Embryonic facial prominence (tissue), 1 donor: ENCODE measurements around the gene TJP1.
"Not testable (repeated sequence)": the region's sequence is repeated elsewhere in the genome, so short reads cannot be mapped to it uniquely, and the experiment has no call there.

Experiments used
- DNase-seq: peaks from one replicate; pipeline ENCODE4 v3.0.0-alpha.2; 2016; ENCODE audit errors: extremely low spot score

Gene TJP1

GRCh38 chr15:29704950-29705597 lies 117.2 kb downstream of the TJP1 start:
- no peak for DNase-seq

GRCh38 chr15:29701151-29701550 lies 121.1 kb downstream of the TJP1 start:
- DNase-seq: no peak

DNA sequence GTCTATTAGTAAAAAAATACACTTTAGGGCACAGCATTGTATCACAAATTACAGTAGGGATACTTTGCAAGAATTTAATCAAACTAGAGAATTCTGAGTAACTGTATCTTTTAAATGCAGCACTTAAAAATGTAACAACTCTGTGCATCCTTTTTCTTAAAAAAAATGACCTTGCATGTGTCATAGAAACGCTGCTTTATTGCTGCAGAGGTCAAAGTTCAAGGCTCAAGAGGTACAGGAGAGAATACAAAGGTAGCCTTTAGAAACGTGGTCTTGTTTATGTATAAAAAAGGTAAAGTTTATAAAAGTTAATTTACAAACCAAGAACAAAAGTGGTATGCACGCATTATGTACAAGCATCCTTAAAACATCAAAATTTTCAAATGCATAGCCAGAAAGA lies 122.0 kb downstream of the TJP1 start:
- no peak for DNase-seq

- DNase-seq: no peak
Observed at GRCh38 chr15:29699791-29700190, 122.5 kb downstream of the TJP1 start.

- DNase-seq: no peak
Observed at GRCh38 chr15:29698030-29698701, 124.1 kb downstream of the TJP1 start.

GRCh38 chr15:29696950-29697738 lies 125.1 kb downstream of the TJP1 start:
- DNase-seq: no peak

GRCh38 chr15:29696506-29696905 lies 125.8 kb downstream of the TJP1 start:
- DNase-seq: not testable (repeated sequence)

GRCh38 chr15:29695489-29696167 lies 126.6 kb downstream of the TJP1 start:
- no peak for DNase-seq

GRCh38 chr15:29693225-29693624 lies 129.0 kb downstream of the TJP1 start:
- DNase-seq: no peak

DNA sequence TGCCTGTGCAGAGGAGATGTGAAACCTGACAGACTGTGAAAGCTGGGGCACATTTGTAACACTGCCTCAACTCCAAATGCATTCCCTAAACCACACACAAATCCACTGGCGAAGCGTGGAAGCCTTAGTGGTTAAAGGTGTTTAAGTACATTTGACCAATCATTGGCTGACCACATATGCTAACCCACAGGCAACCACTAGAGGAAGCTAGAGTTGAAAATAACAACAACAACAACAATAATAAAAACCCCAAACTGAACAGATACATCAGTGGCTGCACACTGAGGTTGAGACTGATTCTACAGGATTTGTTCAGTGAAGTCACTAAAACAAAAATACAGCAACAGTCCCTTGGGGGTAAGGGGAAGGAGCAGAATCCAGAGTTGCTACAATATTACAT lies 129.7 kb downstream of the TJP1 start:
- DNase-seq: no peak

DNA sequence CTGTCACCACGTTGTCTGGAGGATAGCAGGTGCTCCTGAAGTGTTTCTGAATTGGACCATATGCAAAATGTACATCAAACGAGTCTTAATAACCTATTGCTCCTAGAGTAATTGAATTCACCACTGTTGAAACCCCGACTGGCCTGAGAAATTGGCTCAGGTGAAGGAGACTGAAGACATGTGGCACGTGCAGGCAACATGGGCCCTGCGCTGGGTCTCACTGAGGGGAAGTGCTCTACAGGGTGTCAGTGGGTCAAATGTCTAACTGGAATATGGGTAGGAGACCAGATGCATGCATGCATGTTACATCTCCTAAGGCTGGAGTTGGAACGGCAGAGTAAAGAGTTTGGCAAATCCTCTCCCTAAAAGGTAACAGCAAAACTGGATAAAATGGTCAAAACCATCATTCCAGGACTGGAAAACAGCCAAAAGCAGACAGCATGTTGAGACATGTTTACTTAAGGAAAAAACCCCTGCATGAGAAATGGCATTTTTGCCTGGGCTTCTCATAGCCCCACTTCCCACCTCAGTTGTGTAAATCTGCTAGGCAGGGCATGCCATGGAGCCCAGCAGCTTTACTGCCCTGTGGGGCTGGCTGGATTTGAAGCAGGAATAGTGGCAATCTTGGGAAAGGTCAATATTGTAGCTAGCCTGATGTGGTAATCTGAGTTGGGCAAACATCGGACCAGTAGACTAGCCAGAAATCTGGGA lies 131.3 kb downstream of the TJP1 start:
- DNase-seq: no peak

DNA sequence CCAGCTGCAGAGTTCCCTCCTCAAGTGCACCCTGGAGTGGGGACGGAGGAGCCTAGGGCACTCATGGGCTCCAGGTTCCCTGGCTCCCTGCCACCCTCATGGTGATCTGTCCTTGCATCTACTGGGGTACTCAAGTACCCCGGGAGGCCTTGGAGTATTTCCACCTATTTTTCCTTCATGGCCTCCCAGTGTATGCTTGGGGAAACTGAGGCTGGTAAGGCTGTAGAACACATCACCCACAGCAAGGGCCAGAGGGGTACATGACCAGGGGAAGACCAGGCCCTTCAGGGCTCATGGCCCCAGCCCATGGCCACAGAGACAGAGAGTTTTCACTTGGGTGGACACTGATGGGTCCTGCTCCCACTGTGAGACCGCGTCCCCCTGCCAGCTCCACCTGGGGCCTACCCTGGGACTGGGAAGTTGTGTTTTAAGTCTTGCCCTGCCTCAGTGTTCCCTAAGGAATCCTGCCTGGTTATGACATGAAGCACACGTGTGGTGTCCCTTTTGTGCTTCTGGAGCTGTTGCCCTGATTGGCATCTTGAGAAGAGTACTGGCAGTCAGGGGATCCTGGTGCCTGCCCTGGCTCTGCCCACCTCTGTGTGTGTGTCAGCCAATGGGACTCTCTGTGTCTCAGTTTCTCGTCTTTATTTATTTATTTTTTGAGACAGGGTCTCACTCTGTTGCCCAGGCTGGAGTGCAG lies 132.8 kb downstream of the TJP1 start:
- DNase-seq: no peak

DNA sequence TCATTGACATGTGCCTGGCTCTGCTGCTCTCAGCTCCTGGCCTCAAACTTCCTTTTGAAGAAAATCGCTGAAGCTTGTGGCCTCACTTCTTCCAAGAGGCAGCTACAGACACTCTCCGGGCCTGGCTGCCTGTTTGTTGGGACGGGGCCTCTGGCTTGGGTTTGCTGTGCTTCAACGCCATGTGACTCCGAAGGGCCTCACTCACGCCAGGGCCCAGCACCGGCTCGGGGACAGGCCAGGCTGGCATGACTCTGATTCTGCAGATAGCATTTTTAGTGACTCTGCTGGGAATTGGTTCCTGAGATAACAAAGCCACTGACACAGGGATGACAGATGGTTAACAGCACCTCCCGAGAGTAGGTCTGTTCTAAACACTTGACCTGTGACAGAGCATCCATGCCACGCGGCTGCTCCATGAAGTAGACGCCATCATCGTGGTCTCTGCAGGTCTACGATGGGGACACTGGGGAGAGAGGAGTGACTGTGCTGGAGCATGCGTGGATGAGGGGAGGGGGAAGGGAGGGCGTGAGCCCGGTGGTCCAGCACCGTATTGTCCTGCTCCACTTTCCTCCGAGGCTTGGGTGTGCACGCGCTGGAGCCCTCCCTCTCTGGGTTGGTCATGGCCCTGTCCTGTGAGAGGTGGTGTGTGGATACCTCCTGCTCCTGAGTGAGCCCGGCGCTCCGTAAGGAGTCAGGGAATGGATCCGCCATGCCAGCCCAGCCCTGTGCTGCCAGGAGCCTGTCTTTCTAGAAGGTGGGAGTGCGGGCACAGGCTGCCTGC lies 133.6 kb downstream of the TJP1 start:
- DNase-seq: no peak

- DNase-seq: no peak
Observed at GRCh38 chr15:29687939-29688505, 134.2 kb downstream of the TJP1 start.

- no peak for DNase-seq
Observed at GRCh38 chr15:29687204-29687815, 135.0 kb downstream of the TJP1 start.

GRCh38 chr15:29686445-29687203 lies 135.6 kb downstream of the TJP1 start:
- no peak for DNase-seq

GRCh38 chr15:29686079-29686425 lies 136.2 kb downstream of the TJP1 start:
- no peak for DNase-seq

GRCh38 chr15:29685156-29686078 lies 136.9 kb downstream of the TJP1 start:
- DNase-seq: no peak
